HG03439 (cell line): ENCODE results near the gene CFAP107.
"Not testable (repeated sequence)": the region's sequence is repeated elsewhere in the genome, so short reads cannot be mapped to it uniquely, and the experiment has no call there.

Experiments
- ATAC-seq: cut with Tn5 transposase; IDR thresholded peaks from one replicate; pipeline ENCODE4 v1.9.1; 2021; ENCODE audit warnings: mild to moderate bottlenecking, moderate library complexity; ENCODE audit not compliant: unreplicated experiment

Gene CFAP107, protein sequence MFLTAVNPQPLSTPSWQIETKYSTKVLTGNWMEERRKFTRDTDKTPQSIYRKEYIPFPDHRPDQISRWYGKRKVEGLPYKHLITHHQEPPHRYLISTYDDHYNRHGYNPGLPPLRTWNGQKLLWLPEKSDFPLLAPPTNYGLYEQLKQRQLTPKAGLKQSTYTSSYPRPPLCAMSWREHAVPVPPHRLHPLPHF

DNA sequence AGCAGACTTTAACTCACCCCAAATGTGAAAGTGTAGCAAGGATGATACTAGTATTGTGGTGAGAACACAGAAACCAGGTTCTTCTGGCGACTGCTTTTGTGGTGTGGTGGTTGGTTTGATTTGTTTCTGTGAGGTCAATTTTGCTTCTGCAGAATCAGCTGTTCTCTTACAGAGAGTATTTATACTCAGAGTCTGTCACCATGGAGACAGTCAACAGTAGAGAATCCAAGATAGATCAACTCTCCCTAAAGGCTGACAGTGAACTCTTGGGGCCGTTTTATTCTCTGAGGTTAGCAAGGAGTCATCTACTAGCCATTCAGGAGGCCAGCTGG, at the start of gene CFAP107:
Gene CFAP107 (plus strand): TSS at position 209 of the 332 bp plus-strand sequence. CDS start 231 bp downstream, outside the sequence.
- no peak for ATAC-seq

DNA sequence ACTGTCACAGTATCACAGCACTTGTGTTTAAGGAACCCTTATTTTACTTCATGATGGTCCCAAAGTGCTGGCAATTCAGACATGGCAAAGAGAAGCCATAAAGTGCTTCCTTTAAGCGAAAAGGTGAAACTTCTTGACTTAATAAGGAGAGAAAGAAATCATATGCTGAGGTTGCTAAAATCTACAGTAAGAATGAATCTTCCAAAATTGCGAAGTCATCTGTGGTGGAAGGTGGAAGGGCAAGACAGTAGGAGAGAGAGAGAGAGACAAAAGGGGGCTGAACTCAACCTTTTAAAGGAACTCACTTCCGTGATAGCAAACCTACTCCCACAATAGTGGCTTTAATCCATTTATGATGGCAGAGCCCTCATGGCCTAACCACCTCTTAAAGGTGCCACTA, 49.3 kb upstream of the CFAP107 start:
- ATAC-seq = no peak

- ATAC-seq = no peak
Observed at GRCh38 chr1:12697397-12697796, 48.6 kb upstream of the CFAP107 start.

GRCh38 chr1:12703821-12704451, 42.1 kb upstream of the CFAP107 start:
- ATAC-seq = no peak

DNA sequence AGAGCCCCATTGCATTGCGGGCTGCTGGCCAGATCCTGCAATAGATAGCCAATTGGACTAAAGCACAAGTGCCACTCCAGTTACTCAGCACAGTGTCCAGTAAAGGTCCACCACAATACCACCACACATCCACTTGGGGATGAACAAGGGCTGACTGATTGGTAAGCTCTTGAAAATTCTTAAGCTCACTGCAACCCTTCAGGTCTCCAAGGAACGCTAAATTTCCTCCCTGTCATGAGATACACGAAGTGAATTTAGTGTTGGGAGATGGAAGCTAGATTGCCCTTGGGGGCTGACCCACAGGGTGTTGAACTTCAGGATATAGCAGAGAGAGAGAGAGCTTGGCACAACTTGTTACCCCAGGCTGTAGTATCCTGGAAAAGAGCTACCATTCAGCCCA, 39.9 kb upstream of the CFAP107 start:
- no peak for ATAC-seq

GRCh38 chr1:12708396-12709090, 37.5 kb upstream of the CFAP107 start:
- no peak for ATAC-seq

DNA sequence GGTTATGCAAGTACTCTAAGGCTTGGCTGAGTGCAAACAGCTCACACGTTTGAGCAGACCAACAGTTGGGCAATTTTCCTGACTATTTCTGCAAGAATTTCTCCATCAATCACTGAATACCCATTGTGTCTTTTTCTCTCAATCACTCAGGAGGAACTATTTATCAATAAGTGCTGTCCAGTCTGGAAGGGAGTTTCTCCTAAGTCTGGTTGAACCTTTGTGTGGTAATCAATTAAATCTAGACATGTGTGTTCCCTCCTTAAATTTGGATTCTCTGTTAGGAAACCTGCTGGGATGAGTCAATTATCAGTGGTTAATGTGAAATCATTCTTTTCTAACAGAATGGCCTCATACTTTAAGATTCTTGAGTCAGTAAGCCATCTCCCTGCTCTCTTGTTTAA, 36.9 kb upstream of the CFAP107 start:
- ATAC-seq = no peak

- no peak for ATAC-seq
Observed at GRCh38 chr1:12709696-12710095, 36.3 kb upstream of the CFAP107 start.

DNA sequence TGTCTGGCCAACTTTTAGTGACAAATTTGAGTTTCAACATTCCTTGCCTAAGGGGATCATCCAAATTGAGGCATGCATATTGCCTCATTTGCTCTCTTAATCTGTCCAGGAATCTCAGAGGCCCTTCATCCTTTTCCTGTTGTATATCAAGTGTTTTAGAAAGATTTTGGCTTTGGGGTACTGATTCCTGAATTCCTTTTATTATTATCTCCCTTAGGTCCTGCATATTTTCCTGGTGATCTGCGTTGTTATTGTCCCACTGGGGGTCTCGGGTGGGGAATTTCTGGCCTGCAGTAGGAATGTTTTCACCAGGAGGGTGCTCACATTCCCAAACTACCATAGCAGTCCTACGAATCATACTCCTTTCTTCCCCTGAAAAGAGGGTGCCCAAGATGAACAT, 34.5 kb upstream of the CFAP107 start:
- ATAC-seq = no peak

- ATAC-seq = no peak
Observed at GRCh38 chr1:12712076-12712475, 33.9 kb upstream of the CFAP107 start.

DNA sequence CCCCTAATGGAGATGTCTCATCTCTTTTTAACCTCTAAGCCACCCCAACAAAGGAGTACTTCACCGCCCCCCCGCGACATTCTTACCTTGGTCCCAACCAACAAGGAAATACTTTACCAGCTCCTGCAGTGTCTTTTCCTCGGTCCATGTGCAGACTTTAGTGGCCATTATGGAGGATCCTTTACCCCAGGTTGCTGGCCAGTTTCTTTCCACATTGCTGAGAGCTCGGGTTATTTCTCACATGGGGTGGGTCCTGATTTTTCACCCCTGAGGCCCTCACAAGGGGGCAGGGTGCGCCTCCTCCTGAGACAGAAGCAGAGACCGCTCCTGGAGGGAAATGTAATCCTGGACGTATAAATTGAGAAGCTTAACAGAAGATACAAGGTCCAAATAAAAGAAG, 33.1 kb upstream of the CFAP107 start:
- ATAC-seq = no peak

DNA sequence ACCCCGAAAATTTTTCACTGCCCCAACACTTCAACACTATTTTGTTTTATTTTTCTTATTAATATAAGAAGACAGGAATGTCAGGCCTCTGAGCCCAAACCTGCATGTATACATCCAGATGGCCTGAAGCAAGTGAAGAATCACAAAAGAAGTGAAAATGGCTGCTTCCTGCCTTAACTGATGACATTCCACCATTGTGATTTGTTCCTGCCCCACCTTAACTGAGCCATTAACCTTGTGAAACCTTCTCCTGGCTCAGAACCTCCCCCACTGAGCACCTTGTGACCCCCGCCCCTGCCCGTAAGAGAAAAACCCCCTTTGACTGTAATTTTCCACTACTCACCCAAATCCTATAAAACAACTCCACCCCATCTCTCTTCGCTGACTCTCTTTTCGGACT, 32.3 kb upstream of the CFAP107 start:
- ATAC-seq = not testable (repeated sequence)

DNA sequence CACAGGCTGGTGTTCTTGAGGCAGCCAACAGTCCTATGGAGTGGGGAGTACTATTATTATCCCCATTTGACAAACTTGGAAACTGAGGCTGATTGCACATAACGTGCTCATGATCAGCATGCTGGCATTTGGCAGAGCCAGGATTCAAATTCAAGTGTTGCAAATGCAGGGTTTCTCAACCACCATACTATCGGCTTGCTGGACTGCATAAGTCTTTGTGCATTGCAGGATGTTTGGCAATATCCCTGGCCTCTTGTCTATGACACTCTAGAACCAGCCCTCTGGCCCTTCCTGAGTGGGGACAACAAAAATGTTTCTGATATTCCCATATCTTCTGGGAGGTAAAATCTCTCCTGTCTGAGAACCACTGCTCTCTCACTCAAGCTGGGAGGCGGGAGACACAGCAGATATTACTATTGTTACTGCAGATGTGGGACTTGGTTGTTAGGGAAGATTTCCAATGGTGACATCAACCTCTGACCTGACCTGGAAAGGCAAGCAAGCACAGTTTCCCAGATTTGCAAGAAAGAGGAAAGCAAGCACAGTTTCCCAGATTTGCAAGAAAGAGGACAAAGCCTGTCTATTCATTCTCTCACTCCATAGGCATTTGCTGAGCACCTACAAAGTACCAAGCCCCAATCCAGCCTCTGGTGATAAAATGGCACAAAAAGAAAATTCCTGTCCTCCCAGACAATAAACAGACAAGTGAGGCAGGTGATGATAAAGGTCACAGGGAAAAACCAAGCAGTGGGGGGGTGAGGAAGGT, 31.1 kb upstream of the CFAP107 start:
- no peak for ATAC-seq

DNA sequence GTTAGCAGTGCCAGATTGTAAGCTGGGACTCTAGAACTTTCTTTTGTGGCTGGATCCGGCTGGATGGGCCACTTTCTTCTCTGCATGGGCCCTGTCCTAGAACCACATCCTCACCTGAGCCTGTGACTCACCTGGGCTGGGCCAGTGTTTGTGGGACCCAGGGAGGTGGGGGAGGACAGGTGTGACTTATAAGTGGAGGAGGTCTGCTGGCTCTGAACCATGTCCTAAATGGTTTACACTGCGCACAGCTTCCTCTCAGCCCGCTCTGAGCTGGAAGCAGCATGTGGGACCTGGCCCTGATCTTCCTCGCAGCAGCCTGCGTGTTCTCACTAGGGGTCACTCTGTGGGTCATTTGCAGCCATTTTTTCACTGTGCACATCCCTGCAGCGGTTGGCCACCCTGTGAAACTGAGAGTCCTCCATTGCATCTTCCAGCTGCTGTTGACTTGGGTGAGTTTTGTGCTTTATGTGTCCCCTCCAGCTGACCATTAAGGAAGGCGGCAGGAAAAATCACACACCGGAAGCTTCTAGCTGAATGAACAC, 30.0 kb upstream of the CFAP107 start, which contains the start of gene AADACL3:
Gene AADACL3 (plus strand): TSS at position 215 of the 542 bp plus-strand sequence. CDS start 67 bp downstream, at position 282.
- no peak for ATAC-seq

DNA sequence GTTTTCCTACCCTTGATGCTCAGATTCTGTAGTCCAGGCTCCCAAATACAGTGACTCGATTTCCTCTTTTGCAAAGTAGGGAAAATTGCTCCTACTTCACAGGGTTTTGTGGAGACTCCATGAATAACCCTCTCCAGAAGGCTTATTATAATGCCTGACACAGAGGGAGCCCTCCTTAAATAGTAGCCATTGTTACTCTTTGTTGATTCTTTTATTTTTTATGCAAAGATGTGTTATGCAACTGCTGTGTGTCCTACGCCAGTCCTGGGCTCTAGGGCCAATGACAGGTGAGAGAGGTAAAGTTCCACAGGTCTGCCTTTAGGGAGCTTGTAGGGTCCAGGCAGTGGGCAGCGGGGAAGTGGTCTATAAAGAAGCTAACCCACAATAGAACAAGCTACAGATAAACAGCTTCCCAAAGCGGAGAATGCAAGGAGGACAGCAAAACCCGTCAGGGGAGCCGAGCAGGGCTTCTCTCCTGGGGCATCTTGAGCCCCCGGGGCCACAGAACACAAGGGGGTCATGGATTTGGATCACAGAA, 28.6 kb upstream of the CFAP107 start:
- no peak for ATAC-seq

DNA sequence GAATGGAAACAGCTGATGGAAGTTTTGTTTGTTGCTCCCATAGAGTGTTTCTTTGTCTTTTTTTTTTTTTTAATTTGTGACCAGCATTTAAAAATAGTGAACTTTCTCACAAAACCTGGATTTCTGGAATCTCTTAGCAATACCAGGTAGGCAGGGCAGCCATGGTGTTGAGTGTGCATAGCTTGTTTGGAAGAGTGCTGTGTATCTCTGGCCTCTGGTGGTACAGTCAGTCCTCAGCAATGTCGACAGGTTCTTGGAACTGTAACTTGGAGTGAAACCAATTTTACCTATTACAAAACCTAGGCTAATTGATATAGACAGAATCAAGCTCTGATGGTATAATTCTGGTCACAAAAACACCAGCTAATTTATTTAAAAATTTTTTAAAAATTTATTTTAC, 23.4 kb upstream of the CFAP107 start:
- no peak for ATAC-seq

DNA sequence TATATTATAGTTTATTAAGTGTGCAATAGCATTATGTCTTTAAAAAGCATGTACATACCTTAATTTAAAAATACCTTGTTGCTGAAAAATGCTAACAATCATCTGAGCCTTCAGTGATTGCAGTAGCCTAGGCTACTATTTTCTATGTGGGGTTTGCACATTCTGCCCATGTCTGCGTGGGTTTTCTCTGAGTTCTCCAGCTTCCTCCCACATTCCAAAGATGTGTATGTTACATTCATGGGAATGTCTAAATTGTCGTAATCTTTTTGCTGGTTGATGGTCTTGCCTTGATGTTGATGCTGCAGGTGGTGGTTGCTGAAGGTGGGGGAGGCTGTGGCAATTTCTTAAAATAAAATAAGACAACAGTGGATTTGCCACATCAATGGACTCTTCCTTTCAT, 17.6 kb upstream of the CFAP107 start:
- ATAC-seq = no peak

DNA sequence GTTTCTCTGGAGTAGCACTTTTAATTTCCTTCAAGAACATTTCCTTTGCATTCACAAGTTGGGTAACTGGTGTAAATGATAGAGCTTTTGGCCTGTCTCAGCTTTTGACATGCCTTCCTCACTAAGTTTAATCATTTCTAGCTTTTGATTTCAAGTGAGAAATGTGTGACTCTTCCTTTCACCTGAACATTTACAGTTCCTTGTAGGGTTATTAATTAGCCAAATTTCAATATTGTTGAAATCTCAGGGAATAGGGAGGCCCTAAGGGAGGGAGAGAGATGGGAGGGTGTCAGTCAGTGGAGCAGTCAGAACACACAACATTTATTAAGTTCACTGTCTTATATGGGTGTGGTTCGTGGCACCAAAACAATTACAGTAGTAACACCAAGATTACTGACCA, 15.8 kb upstream of the CFAP107 start:
- ATAC-seq = no peak

- ATAC-seq = not testable (repeated sequence)
Observed at GRCh38 chr1:12731084-12731483, 14.9 kb upstream of the CFAP107 start.

DNA sequence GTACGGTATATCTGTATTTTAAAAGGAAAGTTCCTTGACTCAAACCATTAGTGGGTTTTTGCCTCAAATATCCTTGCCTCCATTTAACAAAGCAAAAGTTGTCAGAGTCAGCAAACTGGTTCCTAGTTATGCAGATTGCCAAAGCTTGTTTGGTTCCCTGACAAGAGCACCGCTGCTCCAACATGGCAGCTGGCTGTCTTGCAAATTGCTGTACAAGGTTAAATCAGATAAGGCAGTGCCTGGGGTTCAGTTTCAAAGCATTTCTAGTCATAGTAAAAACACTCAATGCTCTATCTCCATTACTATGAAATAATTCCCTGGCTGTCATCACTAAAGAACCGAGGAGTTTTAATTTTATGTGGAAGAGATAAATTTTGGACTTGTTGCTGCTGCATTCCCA, 11.3 kb upstream of the CFAP107 start:
- no peak for ATAC-seq

DNA sequence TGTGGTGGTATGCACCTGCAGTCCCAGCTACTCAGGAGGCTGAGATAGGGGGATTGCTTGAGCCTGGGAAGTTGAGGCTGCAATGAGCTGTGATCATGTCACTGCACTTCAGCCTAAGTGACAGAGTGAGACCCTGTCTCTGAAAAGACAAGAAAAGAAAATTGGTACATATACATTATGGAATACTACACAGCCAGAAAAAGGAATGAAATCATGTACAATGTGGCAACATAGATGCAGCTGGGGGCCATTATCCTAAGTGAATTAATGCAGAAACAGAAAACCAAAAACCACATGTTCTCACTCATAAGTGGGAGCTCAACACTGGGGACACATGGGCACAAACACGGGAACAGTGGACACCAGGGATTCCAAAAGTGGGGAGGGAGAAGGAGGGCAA, 7.1 kb upstream of the CFAP107 start:
- no peak for ATAC-seq
